DMS153 treated with DMSO at 0.1 percent for 48 hours (cell line): Measurements from ENCODE around the gene ACBD6.
A peak's percentile ranks its signal among the peaks of the same experiment; 100 is the strongest.

Experiments
- DNase-seq: peaks from one replicate; lab custom pipeline; 2025; ENCODE audit not compliant: unreplicated experiment; lab: John Stamatoyannopoulos, UW

ACBD6 gene

GRCh38 chr1:180372728-180373127 is 129.6 kb downstream of the ACBD6 start:
- DNase-seq, result no peak

DNA sequence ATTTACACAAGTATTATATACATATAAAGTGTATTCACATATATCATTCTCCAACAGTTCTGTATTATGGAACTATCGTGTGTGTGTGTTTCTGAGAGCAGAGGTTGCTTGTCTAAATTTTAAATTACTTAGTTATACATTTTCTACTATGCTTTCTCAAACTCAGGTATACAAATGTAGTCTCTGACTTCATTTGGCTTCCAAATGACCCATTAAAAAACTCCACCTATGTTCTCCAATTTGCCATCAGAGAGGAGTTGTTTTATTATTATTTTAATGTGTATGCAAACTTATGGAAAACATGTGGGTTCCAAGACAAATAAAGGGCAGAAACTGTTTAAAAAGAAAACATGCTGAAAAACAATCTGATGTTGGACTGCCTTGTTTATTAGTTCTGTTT is 131.8 kb downstream of the ACBD6 start:
- no peak for DNase-seq

- no peak for DNase-seq
Observed at GRCh38 chr1:180370188-180370587, 132.2 kb downstream of the ACBD6 start.

GRCh38 chr1:180369061-180369460 is 133.3 kb downstream of the ACBD6 start:
- DNase-seq, result no peak

DNA sequence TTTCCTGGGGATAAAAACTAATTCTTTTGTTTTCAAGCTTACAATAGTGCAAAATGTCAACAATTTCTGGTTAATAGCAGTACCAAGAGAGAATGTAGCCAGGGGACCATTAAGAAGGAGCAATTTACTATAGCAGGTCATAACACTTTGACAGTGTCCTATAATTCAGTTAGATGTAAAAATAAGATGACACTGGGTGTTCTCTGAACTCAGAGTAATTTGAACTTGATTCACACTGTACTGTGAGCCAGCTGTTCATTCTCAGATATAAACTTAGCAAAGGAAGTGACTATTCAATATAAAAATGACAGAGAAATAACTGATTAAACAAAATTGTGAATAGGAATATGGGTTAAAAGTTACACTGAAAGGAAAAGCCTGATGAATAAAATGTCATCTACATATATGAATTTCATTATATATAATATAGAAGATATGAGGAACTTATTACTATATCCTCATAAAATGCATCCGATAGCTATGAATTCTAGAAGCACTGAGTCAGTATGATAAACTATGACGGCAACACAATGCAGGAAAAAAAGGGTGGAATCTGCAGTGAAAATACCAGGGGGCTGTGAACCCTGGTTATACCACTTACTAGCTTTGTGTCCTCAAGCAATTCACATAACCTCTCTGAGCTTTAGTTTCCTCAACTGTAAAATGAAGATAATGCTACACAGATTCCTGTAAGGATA is 135.9 kb downstream of the ACBD6 start:
- DNase-seq, result no peak

GRCh38 chr1:180365039-180365438 is 137.3 kb downstream of the ACBD6 start:
- no peak for DNase-seq

DNA sequence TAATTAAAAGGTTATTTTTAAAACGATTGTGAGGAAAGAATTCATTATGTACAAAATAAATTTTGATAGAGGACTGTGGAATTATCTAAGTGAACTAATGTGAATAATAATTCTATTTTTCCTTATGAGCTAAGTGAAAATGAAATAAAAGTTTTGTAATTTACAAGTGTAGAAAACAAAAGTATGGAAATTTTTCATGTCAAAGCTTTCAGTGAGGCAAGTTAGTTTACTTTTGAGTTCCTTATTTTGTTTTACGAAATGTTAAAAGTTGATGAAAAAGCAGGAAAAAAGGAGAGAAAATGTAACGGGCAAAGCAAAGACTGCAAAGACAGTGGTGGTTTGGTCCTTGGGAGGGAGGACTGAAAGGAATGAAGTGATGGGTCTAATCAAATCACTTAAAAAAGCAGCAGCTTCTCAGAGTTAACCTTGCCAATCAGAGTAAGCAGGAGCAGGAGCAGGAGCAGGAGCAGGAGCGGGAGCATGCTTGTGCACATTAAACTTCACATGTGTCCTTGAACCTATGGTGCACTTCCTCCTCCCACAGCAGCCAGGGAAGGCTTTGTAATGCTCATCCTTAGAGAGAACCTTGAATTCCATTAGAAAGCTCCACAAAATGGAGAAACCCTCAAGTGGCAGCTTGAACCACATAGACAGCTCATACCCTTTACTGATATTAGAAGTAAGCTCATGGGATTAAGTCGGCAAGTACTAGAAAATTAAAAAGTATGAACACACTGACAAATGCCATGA is 139.0 kb downstream of the ACBD6 start:
- no peak for DNase-seq

- no peak for DNase-seq
Observed at GRCh38 chr1:180360333-180361075, 141.9 kb downstream of the ACBD6 start.

DNA sequence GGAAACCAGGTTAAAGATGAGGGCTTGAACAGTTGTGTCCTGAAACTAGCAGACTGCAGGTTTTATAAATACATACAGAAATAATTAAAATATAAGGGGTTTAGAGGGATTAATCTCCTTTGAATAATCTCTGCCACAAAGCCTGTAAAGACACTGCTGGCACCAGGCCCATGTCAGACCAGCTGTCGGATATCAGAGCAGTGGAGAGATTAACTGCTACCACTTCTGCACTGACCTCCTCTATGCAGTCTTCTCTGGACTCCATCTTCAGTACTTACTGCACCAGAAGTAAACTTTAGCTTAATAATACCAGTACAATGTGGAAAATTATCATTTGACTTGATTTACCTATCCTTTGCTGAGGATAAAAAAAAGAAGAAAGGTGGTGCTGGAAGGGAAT is 143.7 kb downstream of the ACBD6 start:
- no peak for DNase-seq

- no peak for DNase-seq
Observed at GRCh38 chr1:180353945-180354344, 148.4 kb downstream of the ACBD6 start.

GRCh38 chr1:180352588-180352987 is 149.8 kb downstream of the ACBD6 start:
- DNase-seq, result no peak

- DNase-seq, result no peak
Observed at GRCh38 chr1:180352021-180352420, 150.4 kb downstream of the ACBD6 start.

DNA sequence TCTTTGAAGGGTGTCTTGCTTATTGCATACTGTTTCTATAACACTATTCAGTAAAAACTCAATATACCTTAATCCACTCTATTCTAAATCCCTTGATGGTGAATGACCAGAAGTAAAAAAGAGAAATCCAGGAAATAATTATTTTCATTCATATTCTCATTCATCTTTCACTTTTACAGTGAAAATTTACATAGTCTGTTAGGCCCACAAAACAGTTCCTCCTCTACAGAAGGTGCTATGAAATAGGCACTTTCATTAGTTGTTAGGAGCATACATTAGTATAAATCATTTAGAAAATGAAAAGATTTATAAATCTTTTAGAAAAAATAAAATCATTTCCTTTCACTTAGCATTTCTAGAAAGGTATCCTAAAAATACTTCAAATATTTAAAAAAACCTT is 157.2 kb downstream of the ACBD6 start:
- DNase-seq, result no peak

GRCh38 chr1:180343921-180344769 is 158.2 kb downstream of the ACBD6 start:
- DNase-seq, result peak; percentile 98

GRCh38 chr1:180327089-180327488 is 175.3 kb downstream of the ACBD6 start:
- DNase-seq, result no peak

DNA sequence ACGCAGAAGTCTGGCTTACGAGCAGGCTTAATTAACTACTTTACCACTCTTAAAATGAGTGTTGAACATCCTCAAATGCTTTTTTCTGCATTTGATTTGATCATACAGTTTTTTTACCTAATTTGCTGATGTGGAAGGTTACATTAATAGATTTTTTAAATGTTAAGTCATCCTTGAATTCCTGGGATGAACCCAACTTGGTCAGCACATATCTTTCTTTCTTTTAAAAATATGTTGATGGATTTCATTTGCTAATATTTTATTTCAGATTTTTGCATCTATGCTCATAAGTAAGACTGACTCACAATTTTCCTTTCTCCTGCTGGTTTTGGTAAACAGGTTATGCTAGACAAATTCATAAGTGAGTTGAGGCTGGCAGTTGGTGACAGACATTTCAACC is 189.5 kb downstream of the ACBD6 start:
- no peak for DNase-seq

DNA sequence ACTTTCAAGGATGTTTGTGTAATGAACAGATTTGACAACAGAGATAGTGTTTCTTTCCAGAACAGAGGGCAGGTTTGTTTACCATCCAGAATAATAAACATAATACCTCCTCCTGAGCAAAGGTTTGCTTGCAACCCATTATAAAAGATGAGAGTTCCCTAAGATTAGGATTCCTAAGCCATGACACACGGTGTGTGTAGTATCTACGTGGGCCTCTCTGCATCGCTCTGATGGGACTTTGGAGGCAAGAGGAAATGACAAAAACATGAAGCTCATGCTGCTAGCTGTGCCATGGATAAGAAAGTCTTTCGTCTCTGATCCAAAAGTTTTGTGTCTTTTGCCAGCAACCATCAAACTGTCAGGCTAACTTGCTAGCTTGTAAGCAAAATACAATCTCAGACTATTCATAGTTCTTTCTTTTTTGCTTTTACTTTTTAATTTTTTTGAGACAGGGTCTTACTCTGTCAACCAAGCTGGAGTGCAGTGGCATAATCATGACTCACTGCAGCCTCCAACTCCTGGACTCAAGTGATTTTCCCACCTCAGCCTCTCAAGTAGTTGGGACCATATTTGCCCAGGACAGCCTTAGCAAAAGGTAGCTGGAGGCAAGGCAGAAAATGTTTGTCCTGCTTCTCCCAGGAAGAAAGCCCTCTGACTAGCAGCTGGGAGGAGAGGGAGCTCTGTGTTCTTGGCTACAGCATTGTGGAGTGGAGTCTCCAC is 191.2 kb downstream of the ACBD6 start:
- no peak for DNase-seq

- DNase-seq, result no peak
Observed at GRCh38 chr1:180310095-180310494, 192.3 kb downstream of the ACBD6 start.

GRCh38 chr1:180309338-180309737 is 193.0 kb downstream of the ACBD6 start:
- no peak for DNase-seq

- no peak for DNase-seq
Observed at GRCh38 chr1:180301135-180301742, 201.1 kb downstream of the ACBD6 start.
